Measurements from ENCODE around the gene MALRD1. TPM values are rescaled to one million over a fixed set of nuclear protein-coding genes. Genes with fewer than 3 reads are reported as not detected.

The MALRD1 gene
- total and polyA plus RNA-seq, 2 of the 8 experiments (the other 6 are each of a cell fraction or from before 2014, with no cell fraction given) = 0.32 to 0.35 TPM

DNA sequence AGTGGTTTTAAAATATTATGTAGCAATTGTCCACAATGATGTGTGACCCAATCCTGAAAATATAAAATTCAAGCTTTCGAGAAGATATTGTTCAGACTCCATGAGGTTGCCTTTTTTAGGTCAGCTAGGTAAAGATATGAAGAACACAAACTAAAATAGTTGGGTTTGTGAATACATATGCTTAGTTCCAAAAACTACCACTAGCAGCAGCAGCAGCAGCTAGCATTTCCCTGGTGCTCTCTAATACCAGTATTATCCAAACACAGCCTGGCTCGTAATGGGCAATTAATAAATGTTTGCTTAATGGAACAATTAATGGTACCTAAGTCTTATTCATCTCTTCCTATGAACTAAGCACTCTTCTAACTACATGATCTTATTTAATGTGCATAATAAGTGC is 362.5 kb downstream of the MALRD1 start:
- no peak overlapping the region for H3K4me3 ChIP-seq (ENCODE audit: extremely low read depth in 1 of 4, insufficient read depth in 2 of 4, low read depth in 3 of 4, low read length in 4 of 4)
- no peak overlapping the region for H3K4ac ChIP-seq (replicated peaks; ENCODE audit: insufficient read length, low read depth, low read length)
- H4K8ac ChIP-seq (ENCODE audit: extremely low read depth, insufficient read depth, low read length) = no peak overlapping the region
- POLR2A ChIA-PET (ENCODE audit: partially characterized antibody) = no interaction called here
- no peak overlapping the region for H3K4me2 ChIP-seq (ENCODE audit: insufficient read depth in 1 of 2, low read depth in 2 of 2, low read length in 2 of 2)
- FAIRE-seq (no peak), DNase-seq (ENCODE audit: low read depth in 1 of 2, low spot score in 2 of 2) (no peak)
- H3K18ac ChIP-seq (ENCODE audit: extremely low read depth, low read length) = no peak overlapping the region
- TF ChIP-seq RAD21 (IDR thresholded peaks at IDR 0.05 in 1 of 2, conservative IDR thresholded peaks at IDR 0.05 in 1 of 2; ENCODE audit: low read depth in 2 of 2, low read length in 2 of 2) = peak in 1 of 2 experiments; percentile 21; a peak in 1 of 4 replicates
- TF ChIP-seq, protein P1, sequence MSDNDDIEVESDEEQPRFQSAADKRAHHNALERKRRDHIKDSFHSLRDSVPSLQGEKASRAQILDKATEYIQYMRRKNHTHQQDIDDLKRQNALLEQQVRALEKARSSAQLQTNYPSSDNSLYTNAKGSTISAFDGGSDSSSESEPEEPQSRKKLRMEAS (IDR thresholded peaks at IDR 0.05) = no peak
- TF ChIP-seq, protein P2, sequence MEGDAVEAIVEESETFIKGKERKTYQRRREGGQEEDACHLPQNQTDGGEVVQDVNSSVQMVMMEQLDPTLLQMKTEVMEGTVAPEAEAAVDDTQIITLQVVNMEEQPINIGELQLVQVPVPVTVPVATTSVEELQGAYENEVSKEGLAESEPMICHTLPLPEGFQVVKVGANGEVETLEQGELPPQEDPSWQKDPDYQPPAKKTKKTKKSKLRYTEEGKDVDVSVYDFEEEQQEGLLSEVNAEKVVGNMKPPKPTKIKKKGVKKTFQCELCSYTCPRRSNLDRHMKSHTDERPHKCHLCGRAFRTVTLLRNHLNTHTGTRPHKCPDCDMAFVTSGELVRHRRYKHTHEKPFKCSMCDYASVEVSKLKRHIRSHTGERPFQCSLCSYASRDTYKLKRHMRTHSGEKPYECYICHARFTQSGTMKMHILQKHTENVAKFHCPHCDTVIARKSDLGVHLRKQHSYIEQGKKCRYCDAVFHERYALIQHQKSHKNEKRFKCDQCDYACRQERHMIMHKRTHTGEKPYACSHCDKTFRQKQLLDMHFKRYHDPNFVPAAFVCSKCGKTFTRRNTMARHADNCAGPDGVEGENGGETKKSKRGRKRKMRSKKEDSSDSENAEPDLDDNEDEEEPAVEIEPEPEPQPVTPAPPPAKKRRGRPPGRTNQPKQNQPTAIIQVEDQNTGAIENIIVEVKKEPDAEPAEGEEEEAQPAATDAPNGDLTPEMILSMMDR (IDR thresholded peaks at IDR 0.05; ENCODE audit: control extremely low read depth in 1 of 3, insufficient read depth in 1 of 3, low read depth in 1 of 3, low read length in 3 of 3) = peak in 2 of 3 experiments; percentile 8 to 10; a peak in 1 of 4 replicates
- H3K9ac ChIP-seq (replicated peaks in 1 of 4; ENCODE audit: extremely low read depth in 1 of 4, low read depth in 3 of 4, low read length in 3 of 4) = no peak overlapping the region
- H4K5ac ChIP-seq (ENCODE audit: insufficient read length, low read depth, low read length) = no peak overlapping the region
- H2BK15ac ChIP-seq (ENCODE audit: low read length) = no peak overlapping the region
- no peak overlapping the region for H3K56ac ChIP-seq (replicated peaks; ENCODE audit: insufficient read length, low read depth, low read length)
- 92% methylated on average over 2 of the region's 2 CpGs; no CpG with 5 or more reads in 1 of the 2 experiments for WGBS, 2 experiments (ENCODE audit: extremely low coverage in 1 of 2, insufficient coverage in 1 of 2, insufficient read length in 1 of 2, insufficient replicate concordance in 2 of 2, low coverage in 1 of 2, low lambda C conversion rate in 2 of 2, missing lambda C conversion rate in 1 of 2)
- H4K91ac ChIP-seq (replicated peaks; ENCODE audit: insufficient read length, low read length) = no peak overlapping the region
- no peaks in the 10 kb centered on the region for H3K27me3 ChIP-seq (replicated peaks in 1 of 4; ENCODE audit: control insufficient read depth in 3 of 4, extremely low read depth in 1 of 4, insufficient read depth in 3 of 4, low read length in 3 of 4)
- H3K9me3 ChIP-seq (ENCODE audit: insufficient read depth in 2 of 2, low read depth in 1 of 2, low read length in 1 of 2) = peaks cover 0 to 5% of the 10 kb centered on the region in 2 experiments; a peak in 1 of 4 replicates
- no peak overlapping the region for H3K27ac ChIP-seq (ENCODE audit: low read depth, low read length)
- no peaks in the 10 kb centered on the region for H3K79me1 ChIP-seq (ENCODE audit: low read depth, low read length)
- no peaks in the 10 kb centered on the region for H3K23me2 ChIP-seq (ENCODE audit: low read depth, low read length)
- no peak overlapping the region for H2BK12ac ChIP-seq (ENCODE audit: low read depth, low read length)
- H4K20me1 ChIP-seq (replicated peaks in 1 of 2; ENCODE audit: control insufficient read depth in 1 of 2, insufficient read depth in 2 of 2, low read length in 2 of 2) = no peaks in the 10 kb centered on the region
- H3K79me2 ChIP-seq (ENCODE audit: control insufficient read depth in 1 of 2, insufficient read depth in 2 of 2, low read length in 2 of 2) = no peaks in the 10 kb centered on the region
- CTCF ChIA-PET (ENCODE audit: partially characterized antibody) = interaction anchor here (0.6 to 2.4 kb wide), 17 partner anchors 11 to 1358 kb away, joined by 3 to 12 read pairs (median 4); partner anchors contain the start of gene PLXDC2
- peaks cover 0 to 1% (median 0%) of the 10 kb centered on the region in 4 experiments; a peak in 2 of 7 replicates for H3K4me1 ChIP-seq (replicated peaks in 1 of 4; ENCODE audit: control insufficient read depth in 3 of 4, insufficient read depth in 4 of 4, low read length in 3 of 4)
- no peak overlapping the region for H2AFZ ChIP-seq (ENCODE audit: low read length)
- H3K14ac ChIP-seq (ENCODE audit: insufficient read length) = no peak overlapping the region
- no peaks in the 10 kb centered on the region for H3K36me3 ChIP-seq (ENCODE audit: control insufficient read depth in 2 of 4, insufficient read depth in 4 of 4, low read length in 3 of 4)
- H2BK20ac ChIP-seq (ENCODE audit: low read length) = no peak overlapping the region
- H2AK5ac ChIP-seq (ENCODE audit: low read depth, low read length) = no peak overlapping the region
- no peak overlapping the region for H3K23ac ChIP-seq (ENCODE audit: insufficient read length)
- no peak overlapping the region for H2BK5ac ChIP-seq (ENCODE audit: low read depth, low read length)
- no peak overlapping the region for H2BK120ac ChIP-seq (replicated peaks; ENCODE audit: low read depth, low read length)
